Testis (tissue), 3 donors: Measurements from ENCODE around the gene ARHGAP22. TPM values are rescaled to one million over a fixed set of nuclear protein-coding genes. Genes with fewer than 3 reads are reported as not detected.

ENCODE experiments used
- DNase-seq: peaks from one replicate; pipeline ENCODE4 v3.0.0-alpha.2; 2019
- H3K27ac ChIP-seq, 2 donors: fragments of 200-600 bp; sonication (generic); one replicate each; pipeline ENCODE4 v1.5.1; 2019
- H3K27me3 ChIP-seq: fragments of 200-600 bp; sonication (generic); one replicate; pipeline ENCODE4 v1.5.1; 2019
- H3K36me3 ChIP-seq: fragments of 200-600 bp; sonication (generic); one replicate; pipeline ENCODE4 v1.5.1; 2017; ENCODE audit warnings: low read depth; ENCODE audit errors: missing control alignments
- H3K4me1 ChIP-seq: fragments of 200-600 bp; sonication (generic); one replicate; pipeline ENCODE4 v1.5.1; 2019
- H3K4me3 ChIP-seq, 2 donors: fragments of 200-600 bp; sonication (generic); one replicate each; pipeline ENCODE4 v1.5.1; 2017 to 2019
- H3K9me3 ChIP-seq: fragments of 200-600 bp; sonication (generic); one replicate; pipeline ENCODE4 v1.5.1; 2017
- CTCF ChIP-seq, 3 experiments: fragments of 450-650 bp in 2 of 3; fragments of 200-600 bp in 1 of 3; sonication (generic) in 1 of 3; IDR thresholded peaks; one replicate each; pipeline ENCODE4 v1.5.1; 2016 to 2019; ENCODE audit warnings: antibody characterized with exemption in 3 of 3, mild to moderate bottlenecking in 2 of 3, moderate library complexity in 1 of 3
- POLR2A ChIP-seq: fragments of 450-650 bp; IDR thresholded peaks from one replicate; pipeline ENCODE4 v1.6.1; 2017; ENCODE audit warnings: antibody characterized with exemption, mild to moderate bottlenecking, moderate library complexity
- WGBS, 2 donors: methylation state at CpG; one replicate each; pipeline ENCODE4 v1.1.5; 2018; 5-methylcytosine and 5-hydroxymethylcytosine counted together
- intact Hi-C: fragments of 100-400 bp; cut with DNase I; formaldehyde crosslinking; loops from one replicate; pipeline ENCODE4 v1.15.1; 2023; ENCODE audit warnings: low total_unique reads
- polyA plus RNA-seq: library from polyadenylated mRNA; stranded (reverse); fragments of 350-450 nt; fragmentation: Illumina TruSeq; extraction: RNeasy Lipid Tissue Mini Kit (QIAGEN cat#74804); gene quantifications from one replicate; pipeline ENCODE4 v1.2.3, GENCODE V29; 2014; ENCODE audit warnings: low read depth, low replicate concordance; ENCODE audit not compliant: insufficient read depth
- total RNA-seq, 2 donors: library from RNA; depleted of rRNA; stranded (reverse); fragments of >200 nt; gene quantifications; one replicate each; pipeline ENCODE4 v1.2.3, GENCODE V29; 2016

Gene ARHGAP22
- total and polyA plus RNA-seq, 3 donors from 2014 or later: 6.2 to 11.9 (median 8.8) TPM

GRCh38 chr10:48626986-48627731 is 22.3 kb upstream of the ARHGAP22 start:
- intact Hi-C loops: no loop called here
- H3K36me3 ChIP-seq: no peaks in the 10 kb centered on the region
- no peaks in the 10 kb centered on the region for H3K27me3 ChIP-seq
- H3K4me1 ChIP-seq: no peaks in the 10 kb centered on the region
- DNase-seq: no peak
- H3K27ac ChIP-seq: no peak overlapping the region
- H3K9me3 ChIP-seq: no peaks in the 10 kb centered on the region
- no peak overlapping the region for H3K4me3 ChIP-seq
- 92 to 93% methylated on average over 11 of the region's 11 CpGs for WGBS, 2 donors
- TF ChIP-seq POLR2A (no peak), CTCF (IDR thresholded peaks at IDR 0.05) (no peak)

DNA sequence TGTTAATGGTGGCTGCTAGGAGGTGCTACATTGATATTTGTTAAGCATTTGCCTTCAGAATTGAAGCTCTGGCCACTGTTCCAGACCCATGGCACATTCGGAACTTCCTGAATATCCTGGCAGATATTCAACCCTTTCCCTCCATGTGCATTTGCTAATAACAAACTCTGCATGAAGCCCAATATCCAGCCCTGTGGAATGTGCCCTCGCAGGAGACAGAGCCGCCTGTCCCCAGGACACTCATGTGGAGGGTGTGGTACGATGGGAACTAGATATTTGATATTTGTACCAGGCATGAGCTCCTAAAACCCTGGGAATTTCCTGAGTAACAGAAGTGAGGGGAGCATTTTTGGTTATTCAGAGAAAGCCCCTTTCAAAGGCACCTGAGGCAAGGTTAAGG is 21.6 kb upstream of the ARHGAP22 start:
- WGBS, 2 donors: 82 to 84% methylated on average over 4 of the region's 4 CpGs
- H3K36me3 ChIP-seq: no peaks in the 10 kb centered on the region
- no peaks in the 10 kb centered on the region for H3K27me3 ChIP-seq
- H3K27ac ChIP-seq: no peak overlapping the region
- intact Hi-C loops: no loop called here
- no peaks in the 10 kb centered on the region for H3K4me1 ChIP-seq
- no peak for DNase-seq
- H3K9me3 ChIP-seq: no peaks in the 10 kb centered on the region
- no peak for TF ChIP-seq POLR2A
- no peak for TF ChIP-seq CTCF (IDR thresholded peaks at IDR 0.05)
- H3K4me3 ChIP-seq: no peak overlapping the region

DNA sequence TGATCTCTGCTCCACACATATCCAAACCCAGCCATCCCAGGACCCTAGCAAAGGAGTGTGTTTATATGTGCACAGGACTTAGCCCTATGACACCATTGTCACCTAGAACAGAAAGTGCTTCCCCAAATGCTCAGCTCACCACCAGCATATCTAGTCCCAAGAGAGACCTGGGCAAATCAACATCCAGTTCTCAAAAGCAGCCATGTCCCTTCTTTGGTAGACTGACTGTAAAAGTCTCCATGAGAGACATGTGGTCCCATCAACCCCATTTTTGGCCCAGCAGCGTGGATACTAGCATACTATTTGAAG is 20.9 kb upstream of the ARHGAP22 start:
- Histone ChIP-seq H3K9me3 (no peaks in the 10 kb centered on the region), H3K36me3 (no peaks in the 10 kb centered on the region), H3K4me1 (no peaks in the 10 kb centered on the region), H3K27me3 (no peaks in the 10 kb centered on the region), H3K27ac (no peak overlapping the region), H3K4me3 (no peak overlapping the region)
- DNase-seq: no peak
- TF ChIP-seq CTCF (IDR thresholded peaks at IDR 0.05) (no peak), POLR2A (no peak)
- WGBS, 2 donors: 92 to 96% methylated on average over 1 of the region's 1 CpG
- intact Hi-C loops: no loop called here

- no peak overlapping the region for H3K4me3 ChIP-seq
- H3K36me3 ChIP-seq: no peaks in the 10 kb centered on the region
- no peak for DNase-seq
- no peaks in the 10 kb centered on the region for H3K9me3 ChIP-seq
- no peak for TF ChIP-seq CTCF (IDR thresholded peaks at IDR 0.05)
- no peak for TF ChIP-seq POLR2A
- WGBS, 2 donors: 87 to 88% methylated on average over 5 of the region's 5 CpGs
- H3K27me3 ChIP-seq: no peaks in the 10 kb centered on the region
- no peak overlapping the region for H3K27ac ChIP-seq
- intact Hi-C loops: no loop called here
- no peaks in the 10 kb centered on the region for H3K4me1 ChIP-seq
Measured at GRCh38 chr10:48623607-48624132, 18.8 kb upstream of the ARHGAP22 start.

DNA sequence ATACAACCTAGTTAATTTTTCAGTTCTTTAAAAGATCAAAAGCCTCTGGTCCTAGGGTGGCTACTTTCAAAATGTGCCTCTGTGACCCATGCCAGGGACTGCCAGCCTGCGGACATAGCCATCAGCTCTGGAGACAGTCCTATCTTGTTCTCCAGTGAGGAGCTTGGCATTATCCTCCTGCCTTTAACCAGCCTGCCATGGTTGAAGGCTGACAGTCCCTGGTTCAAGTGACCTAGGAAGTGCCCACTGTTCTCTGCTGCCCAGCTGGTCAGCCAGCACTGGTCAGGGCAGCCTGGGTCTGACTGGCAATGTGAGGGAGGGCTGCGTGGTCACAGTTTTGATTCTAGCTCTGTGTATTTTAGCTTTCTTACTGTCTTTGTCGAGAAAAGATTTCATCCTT is 18.1 kb upstream of the ARHGAP22 start:
- intact Hi-C loops: no loop called here
- 84 to 100% methylated on average over 2 to 3 of the region's 3 CpGs for WGBS, 2 donors
- no peak for DNase-seq
- TF ChIP-seq CTCF (IDR thresholded peaks at IDR 0.05): no peak
- TF ChIP-seq POLR2A: no peak
- no peaks in the 10 kb centered on the region for H3K27me3 ChIP-seq
- H3K4me1 ChIP-seq: no peaks in the 10 kb centered on the region
- no peaks in the 10 kb centered on the region for H3K9me3 ChIP-seq
- no peaks in the 10 kb centered on the region for H3K36me3 ChIP-seq
- H3K27ac ChIP-seq: no peak overlapping the region
- no peak overlapping the region for H3K4me3 ChIP-seq
